Measurements from ENCODE around the gene PPP1CA. TPM values are rescaled to one million over a fixed set of nuclear protein-coding genes. Genes with fewer than 3 reads are reported as not detected.

PPP1CA gene
- total and polyA plus RNA-seq, 2 donors (not counting 1 experiment from before 2014, with no cell fraction given), result 218 to 251 TPM

DNA sequence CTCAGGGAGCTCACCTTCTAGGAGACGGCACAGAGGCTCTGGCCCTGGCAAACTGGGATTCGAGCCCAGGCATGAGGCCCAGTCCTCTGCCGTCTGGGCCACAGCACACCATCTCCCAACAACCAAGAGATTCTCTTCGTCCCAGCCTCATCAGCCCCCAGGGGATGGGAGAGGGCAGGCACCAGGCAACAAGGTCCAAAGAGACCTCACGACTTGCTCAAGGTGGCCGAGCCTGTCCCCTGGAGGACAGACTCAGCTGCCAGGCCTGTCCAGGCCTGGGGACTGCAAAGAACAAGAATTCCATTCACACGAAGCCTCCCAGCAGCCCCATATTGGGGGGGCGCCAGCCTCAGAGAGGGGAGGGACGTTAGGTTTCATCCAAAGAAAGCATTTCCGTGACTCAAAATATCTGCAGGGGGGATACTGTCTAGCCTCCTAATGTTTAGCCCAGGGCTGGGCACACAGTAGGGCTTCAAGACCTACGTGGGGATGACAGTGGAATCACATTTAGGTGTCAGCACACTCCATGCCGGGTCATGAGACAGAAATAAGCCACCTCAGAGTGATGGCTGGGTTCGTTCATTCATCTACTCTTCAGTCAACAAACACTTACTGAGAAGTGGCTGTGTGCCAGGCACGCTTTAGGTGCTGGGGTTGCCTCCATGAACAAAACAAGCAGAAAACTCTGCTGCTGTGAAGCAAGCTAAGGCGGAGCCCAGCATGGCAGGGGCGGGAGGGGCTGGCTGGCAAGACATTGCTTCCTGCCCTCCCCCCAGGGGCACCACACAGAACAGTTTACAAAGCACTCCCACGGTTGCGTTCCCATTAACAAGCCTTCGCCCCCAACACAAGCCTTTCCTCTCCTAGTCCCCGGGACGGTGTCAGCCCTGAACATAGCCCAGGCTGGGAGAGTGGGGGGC, 15.0 kb upstream of the PPP1CA start:
- Mint-ChIP-seq H3K27ac (peak overlapping the region; percentile 98), H3K9me3 (ENCODE audit: insufficient read depth) (no peaks in the 10 kb centered on the region), H3K4me3 (peak overlapping the region; percentile 89), H3K4me1 (peaks cover 75% of the 10 kb centered on the region), H3K27me3 (no peaks in the 10 kb centered on the region)
- no peak for TF ChIP-seq EZH2 (IDR thresholded peaks at IDR 0.05; ENCODE audit: borderline replicate concordance, insufficient read depth, low read depth, low read length, poor library complexity, severe bottlenecking)
- TF ChIP-seq, protein P1, sequence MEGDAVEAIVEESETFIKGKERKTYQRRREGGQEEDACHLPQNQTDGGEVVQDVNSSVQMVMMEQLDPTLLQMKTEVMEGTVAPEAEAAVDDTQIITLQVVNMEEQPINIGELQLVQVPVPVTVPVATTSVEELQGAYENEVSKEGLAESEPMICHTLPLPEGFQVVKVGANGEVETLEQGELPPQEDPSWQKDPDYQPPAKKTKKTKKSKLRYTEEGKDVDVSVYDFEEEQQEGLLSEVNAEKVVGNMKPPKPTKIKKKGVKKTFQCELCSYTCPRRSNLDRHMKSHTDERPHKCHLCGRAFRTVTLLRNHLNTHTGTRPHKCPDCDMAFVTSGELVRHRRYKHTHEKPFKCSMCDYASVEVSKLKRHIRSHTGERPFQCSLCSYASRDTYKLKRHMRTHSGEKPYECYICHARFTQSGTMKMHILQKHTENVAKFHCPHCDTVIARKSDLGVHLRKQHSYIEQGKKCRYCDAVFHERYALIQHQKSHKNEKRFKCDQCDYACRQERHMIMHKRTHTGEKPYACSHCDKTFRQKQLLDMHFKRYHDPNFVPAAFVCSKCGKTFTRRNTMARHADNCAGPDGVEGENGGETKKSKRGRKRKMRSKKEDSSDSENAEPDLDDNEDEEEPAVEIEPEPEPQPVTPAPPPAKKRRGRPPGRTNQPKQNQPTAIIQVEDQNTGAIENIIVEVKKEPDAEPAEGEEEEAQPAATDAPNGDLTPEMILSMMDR (IDR thresholded peaks at IDR 0.05), result no peak
- Histone ChIP-seq H3K79me2 (ENCODE audit: control insufficient read depth, insufficient read depth, low read length) (peaks cover 27% of the 10 kb centered on the region), H2AFZ (ENCODE audit: insufficient read depth, low read depth, low read length, poor library complexity, severe bottlenecking) (peak overlapping the region; percentile 23), H3K9ac (ENCODE audit: low read length) (peak overlapping the region; percentile 61), H4K20me1 (ENCODE audit: control insufficient read depth, insufficient read depth, low read length, poor library complexity, severe bottlenecking) (no peaks in the 10 kb centered on the region), H3K4me3 (ENCODE audit: control extremely low read depth in 1 of 5, extremely low read depth in 1 of 5, insufficient read depth in 1 of 5, low read depth in 2 of 5, low read length in 4 of 5) (peak overlapping the region in 4 of 5 experiments; percentile 2 to 62 (median 32)), H3K9me3 (ENCODE audit: control extremely low read depth in 1 of 3, control insufficient read depth in 2 of 3, insufficient read depth in 1 of 3, low read length in 2 of 3) (no peaks in the 10 kb centered on the region), H3K4me2 (replicated peaks; ENCODE audit: low read depth, low read length, poor library complexity, severe bottlenecking) (peak overlapping the region; percentile 95), H3K36me3 (replicated peaks in 1 of 2; ENCODE audit: control extremely low read depth in 1 of 2, control insufficient read depth in 1 of 2, extremely low read depth in 1 of 2, insufficient read depth in 2 of 2, low read length in 1 of 2) (no peaks in the 10 kb centered on the region), H3K4me1 (ENCODE audit: control insufficient read depth in 2 of 2, insufficient read depth in 2 of 2, low read length in 2 of 2) (peaks cover 79 to 89% of the 10 kb centered on the region in 2 donors), H3K27me3 (replicated peaks in 1 of 4; ENCODE audit: control extremely low read depth in 1 of 4, control insufficient read depth in 3 of 4, insufficient read depth in 4 of 4, low read length in 3 of 4) (no peaks in the 10 kb centered on the region), H3K27ac (ENCODE audit: low read length in 2 of 2) (peak overlapping the region; percentile 43 to 71)
- intact Hi-C loops (cut with micrococcal nuclease), result no loop called here
- ATAC-seq (ENCODE audit: low read depth) (peak; percentile 10), DNase-seq (peak; percentile 77)
- ChIA-PET CTCF (interaction anchor here (1.3 to 10.4 kb wide), 6 partner anchors 10 to 60 kb away, joined by 3 to 121 read pairs (median 4); partner anchors contain the start of genes PPP1CA, RPS6KB2 and TBC1D10C), POLR2A (interaction anchor here (0.8 to 10.7 kb wide), 11 partner anchors 8 to 116 kb away, joined by 3 to 195 read pairs (median 7); partner anchors contain the start of genes AIP, PPP1CA, PTPRCAP and RPS6KB2)
- WGBS (ENCODE audit: insufficient coverage), result 55% methylated on average over 15 of the region's 21 CpGs

Measured in B cell (primary cell).